Measurements from ENCODE around the gene ZNF236. TPM values are rescaled to one million over a fixed set of nuclear protein-coding genes. Genes with fewer than 3 reads are reported as not detected.

Gene ZNF236
- total and polyA plus RNA-seq, 2 of the 8 experiments (the other 6 are each of a cell fraction or from before 2014, with no cell fraction given) = 6.7 to 14.5 TPM

- TF ChIP-seq USF2 (IDR thresholded peaks at IDR 0.05; ENCODE audit: low read length) = no peak
- no peak for TF ChIP-seq TCF12 (IDR thresholded peaks at IDR 0.05; ENCODE audit: low read depth, low read length)
- TF ChIP-seq RAD21 (IDR thresholded peaks at IDR 0.05 in 1 of 2, conservative IDR thresholded peaks at IDR 0.05 in 1 of 2; ENCODE audit: low read depth in 2 of 2, low read length in 2 of 2) = no peak
- TF ChIP-seq NANOG (IDR thresholded peaks at IDR 0.05; ENCODE audit: insufficient read depth, low read depth, low read length, poor library complexity, severe bottlenecking) = no peak
- no peak for TF ChIP-seq JUN (IDR thresholded peaks at IDR 0.05; ENCODE audit: low read depth, low read length)
- TF ChIP-seq GABPA (IDR thresholded peaks at IDR 0.05; ENCODE audit: borderline replicate concordance, insufficient read depth, low read length) = no peak
- no peak for TF ChIP-seq BACH1 (IDR thresholded peaks at IDR 0.05; ENCODE audit: low read length)
- TF ChIP-seq SAP30 (IDR thresholded peaks at IDR 0.05; ENCODE audit: insufficient read depth, insufficient replicate concordance, low read length) = no peak
- TF ChIP-seq PHF8 (conservative IDR thresholded peaks at IDR 0.05; ENCODE audit: low read depth, low read length) = peak; percentile 87
- no peak for TF ChIP-seq MAFK (IDR thresholded peaks at IDR 0.05; ENCODE audit: low read depth, low read length)
- no peak for TF ChIP-seq SP2 (IDR thresholded peaks at IDR 0.05; ENCODE audit: low read length)
- TF ChIP-seq POLR2A (IDR thresholded peaks at IDR 0.05; ENCODE audit: control extremely low read depth in 1 of 2, low read depth in 2 of 2, low read length in 2 of 2) = peak; percentile 77 to 80
- TF ChIP-seq CBX5 (IDR thresholded peaks at IDR 0.05; ENCODE audit: low read depth, low read length) = no peak
- no peak for TF ChIP-seq KDM1A (IDR thresholded peaks at IDR 0.05; ENCODE audit: borderline replicate concordance, low read length)
- no peak for TF ChIP-seq RXRA (IDR thresholded peaks at IDR 0.05; ENCODE audit: insufficient read depth, low read depth, low read length)
- peak; percentile 91 for TF ChIP-seq CHD2 (IDR thresholded peaks at IDR 0.05; ENCODE audit: low read length)
Measured at GRCh38 chr18:76822506-76823160, at the start of gene ZNF236 (continued).

Measured in H1 (cell line).